Fibroblast of pulmonary artery (primary cell): Measurements from ENCODE around the gene HYPK.

ENCODE experiments used
- DNase-seq: peaks from one replicate; pipeline ENCODE4 v3.0.0-alpha.2; 2010; ENCODE audit warnings: low read depth
- H3K4me3 ChIP-seq: replicated peaks from 2 replicates; pipeline ENCODE4 v1.5.1; 2011; ENCODE audit warnings: low read depth, mild to moderate bottlenecking, control low read depth, low read length, moderate library complexity
- CTCF ChIP-seq: IDR thresholded peaks from 2 replicates; pipeline ENCODE4 v1.5.1; 2011; ENCODE audit warnings: mild to moderate bottlenecking, control low read depth, low read length, inconsistent platforms; ENCODE audit errors: missing control alignments

HYPK gene

DNA sequence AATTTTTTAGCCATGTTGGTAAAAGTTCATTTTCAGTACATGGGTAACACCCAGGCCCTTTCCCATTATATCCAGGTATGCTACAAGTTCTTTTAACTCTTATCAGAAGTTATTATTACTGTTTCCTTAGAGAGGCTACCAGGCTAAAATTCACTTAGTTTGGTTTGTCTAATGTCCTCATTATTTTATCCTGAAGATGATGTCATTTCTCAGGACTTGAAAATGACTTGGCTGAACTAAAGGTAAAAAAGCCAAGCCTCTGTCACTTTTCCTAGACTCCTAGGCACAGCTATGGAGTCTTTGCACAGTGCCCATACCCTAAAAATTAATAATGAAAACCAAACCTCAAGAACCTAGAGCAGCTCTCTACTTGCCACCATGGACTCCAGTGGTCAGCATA, 27.8 kb upstream of the HYPK start:
- no peak for DNase-seq
- H3K4me3 ChIP-seq = no peak overlapping the region
- no peak for TF ChIP-seq CTCF

DNA sequence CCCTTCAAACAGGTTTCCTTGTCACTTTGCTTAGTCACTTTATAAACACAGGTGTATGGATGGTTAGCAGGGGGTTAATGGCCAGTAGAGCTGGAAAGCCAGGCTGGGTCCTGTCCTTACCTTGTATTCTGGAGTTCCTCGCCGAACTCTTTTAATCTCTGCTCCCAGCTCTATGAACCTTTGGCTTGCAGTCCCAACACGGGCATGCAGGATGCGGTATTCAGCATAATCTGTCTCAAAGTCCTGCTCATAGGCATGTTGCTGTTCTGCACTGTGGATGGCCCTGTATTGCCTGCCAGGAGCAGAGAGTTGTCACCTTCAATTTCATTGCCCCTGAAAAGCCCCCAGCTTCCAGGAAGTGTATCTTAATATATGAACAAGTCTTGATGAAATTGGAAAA, 26.3 kb upstream of the HYPK start:
- H3K4me3 ChIP-seq = no peak overlapping the region
- no peak for TF ChIP-seq CTCF
- DNase-seq = no peak

- no peak overlapping the region for H3K4me3 ChIP-seq
- peak; percentile 44 for DNase-seq
- TF ChIP-seq CTCF = peak; percentile 34
These were observed 24.9 kb upstream of the HYPK start for GRCh38 chr15:43775411-43775965.

DNA sequence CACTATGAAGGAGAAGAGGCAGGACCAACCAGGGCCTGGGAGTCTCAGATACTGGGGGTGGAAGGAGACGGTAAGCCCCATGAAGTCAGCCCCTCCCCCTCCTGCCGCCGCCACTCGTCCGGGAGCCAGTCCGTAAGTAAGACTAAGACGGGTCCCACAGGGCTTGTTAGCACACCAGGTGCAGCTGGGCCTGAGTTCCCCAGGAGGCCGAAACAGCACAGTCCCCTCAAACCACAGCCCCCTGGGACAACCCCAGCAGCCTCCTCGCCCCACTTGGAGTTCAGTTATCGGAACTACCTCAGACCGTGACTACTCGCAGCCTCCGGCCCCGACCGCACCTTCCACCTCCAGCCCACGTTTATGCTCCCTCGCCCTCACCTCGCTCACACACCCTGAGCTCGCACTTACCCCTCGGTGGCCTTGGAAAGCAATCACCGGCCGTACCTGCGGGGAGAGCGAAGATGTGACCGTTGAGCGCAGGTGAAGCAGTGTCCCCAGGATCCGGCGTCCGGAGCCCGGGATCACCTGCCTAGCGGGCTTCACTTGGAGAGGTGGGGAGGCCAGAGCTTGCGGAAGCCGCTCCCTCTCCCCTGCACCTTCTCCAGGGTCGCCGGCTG, 24.2 kb upstream of the HYPK start:
- no peak for DNase-seq
- TF ChIP-seq CTCF = no peak
- H3K4me3 ChIP-seq = peak overlapping the region; percentile 79

DNA sequence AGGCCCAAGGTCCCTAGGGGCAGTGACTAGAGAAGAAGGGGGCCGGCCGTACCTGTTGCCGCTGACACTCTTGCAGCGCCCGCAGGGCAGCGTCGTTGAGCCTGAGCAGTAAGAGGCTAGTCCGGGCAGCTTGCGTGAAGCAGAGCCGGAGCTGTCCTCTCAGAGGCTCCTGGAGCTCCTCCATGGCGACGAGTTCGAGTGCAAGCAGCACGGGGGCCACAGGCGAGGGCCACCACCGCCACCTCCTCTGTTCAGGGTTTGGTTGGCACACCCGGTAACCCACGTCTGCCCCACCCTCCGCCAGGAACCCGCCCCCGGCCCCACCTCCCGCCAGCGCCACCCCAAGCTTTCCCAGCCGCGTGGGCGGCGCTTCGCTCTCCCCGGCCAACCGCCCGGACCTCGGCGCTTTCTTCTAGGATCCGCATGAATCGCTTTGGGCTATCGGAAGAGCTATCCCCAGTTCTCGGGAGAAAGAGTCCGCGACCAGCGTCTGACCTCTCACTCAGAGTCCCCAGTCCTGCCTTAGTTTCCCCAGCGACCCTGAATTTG, 23.6 kb upstream of the HYPK start, which contains the start of gene ELL3:
Gene ELL3 (minus strand): TSS at position 249 of the 549 bp plus-strand sequence. CDS start 65 bp downstream, at position 184.
- peak; percentile 61 for DNase-seq

DNA sequence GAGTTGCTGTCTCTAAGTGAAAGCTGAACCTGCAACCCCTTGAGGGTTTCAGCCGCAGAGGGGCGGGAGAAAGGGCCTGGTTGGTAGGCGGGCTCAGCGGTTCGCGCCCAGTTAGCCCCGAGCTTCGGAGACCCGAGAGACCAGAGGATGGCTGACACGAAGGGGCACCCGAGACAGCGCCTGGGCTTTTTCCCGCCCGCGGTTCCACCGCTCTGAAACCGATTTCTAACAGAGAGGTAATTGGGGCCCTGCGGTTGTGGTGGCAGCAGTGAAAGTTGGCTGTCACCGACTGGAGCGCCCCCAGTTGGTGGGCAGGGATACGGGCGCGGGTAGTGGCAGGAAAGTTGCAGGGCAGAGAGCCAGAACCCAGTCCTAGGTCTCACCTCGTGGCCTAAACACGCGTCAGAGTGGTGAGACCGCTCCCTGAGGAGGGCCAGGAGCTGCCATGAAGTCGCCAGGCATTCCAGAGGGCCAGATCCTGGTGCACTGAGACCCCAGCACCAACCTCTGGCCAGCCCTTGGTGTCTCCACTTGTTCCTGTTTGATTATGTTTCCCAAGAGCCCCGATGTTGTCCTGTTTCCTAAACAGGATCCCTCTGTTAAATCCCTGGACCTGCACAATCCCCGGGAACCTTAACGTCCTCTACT, 23.0 kb upstream of the HYPK start:
- TF ChIP-seq CTCF = peak; percentile 84
- peak; percentile 75 for DNase-seq
- H3K4me3 ChIP-seq = peak overlapping the region; percentile 79

More for the DNA sequence above, 23.6 kb upstream of the HYPK start, which contains the start of gene ELL3:
- peak within 1 kb of the TSS; percentile 79 for H3K4me3 ChIP-seq
- TF ChIP-seq CTCF = no peak
